AG08395 (cell line): ENCODE results near the gene TMEM184C.
A peak's percentile ranks its signal among the peaks of the same experiment; 100 is the strongest.

ENCODE experiments used
- DNase-seq: peaks from one replicate; pipeline ENCODE4 v3.0.0; 2012; ENCODE audit warnings: mixed read lengths, low spot score

The TMEM184C gene

GRCh38 chr4:147617173-147617840, at the start of gene TMEM184C:
TMEM184C (plus strand) TSS chr4:147617397; CDS start chr4:147617957, 560 bp downstream.
- peak; percentile 98 for DNase-seq

GRCh38 chr4:147570616-147571015, 46.6 kb upstream of the TMEM184C start:
- no peak for DNase-seq

GRCh38 chr4:147571036-147571770, 46.0 kb upstream of the TMEM184C start:
- DNase-seq = no peak

DNA sequence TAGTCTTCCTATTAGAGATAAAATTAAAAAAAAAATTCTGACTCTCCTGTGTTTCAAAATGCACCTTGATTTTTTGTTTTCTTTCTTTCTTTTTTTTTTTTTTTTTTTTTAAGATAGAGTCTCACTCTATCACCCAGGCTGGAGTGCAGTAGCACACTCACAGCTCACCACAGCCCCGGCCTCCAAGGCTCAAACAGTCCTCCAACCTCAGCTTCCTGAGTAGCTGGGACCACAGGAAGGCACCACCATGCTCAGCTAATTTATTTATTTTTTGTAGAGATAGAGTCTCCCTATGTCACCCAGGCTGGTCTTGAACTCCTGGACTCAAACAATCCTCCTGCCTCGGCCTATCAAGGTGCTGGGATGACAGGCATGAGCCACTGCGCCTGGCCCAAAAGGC, 41.1 kb upstream of the TMEM184C start:
- DNase-seq = no peak

- DNase-seq = peak; percentile 61
Observed at GRCh38 chr4:147578051-147578476, 39.1 kb upstream of the TMEM184C start.

DNA sequence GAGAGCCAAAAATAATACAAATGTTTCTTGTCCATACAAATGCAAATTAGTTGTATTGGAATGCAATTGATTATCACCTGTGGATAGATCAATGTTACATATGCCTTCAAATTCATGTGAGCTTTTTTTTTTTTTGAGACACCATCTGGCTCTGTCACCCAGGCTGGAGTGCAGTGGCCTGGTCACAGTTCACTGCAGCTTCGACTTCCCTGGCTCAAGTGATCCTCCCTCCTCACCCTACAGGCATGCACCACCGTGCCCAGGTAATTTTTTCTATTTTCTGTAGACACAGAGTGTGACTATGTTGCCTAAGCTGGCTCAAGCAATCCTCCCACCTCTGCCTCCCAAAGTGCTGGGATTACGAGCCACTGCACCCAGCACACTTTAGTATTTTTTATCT, 38.6 kb upstream of the TMEM184C start:
- DNase-seq = no peak

- DNase-seq = no peak
Observed at GRCh38 chr4:147580396-147580795, 36.8 kb upstream of the TMEM184C start.

DNA sequence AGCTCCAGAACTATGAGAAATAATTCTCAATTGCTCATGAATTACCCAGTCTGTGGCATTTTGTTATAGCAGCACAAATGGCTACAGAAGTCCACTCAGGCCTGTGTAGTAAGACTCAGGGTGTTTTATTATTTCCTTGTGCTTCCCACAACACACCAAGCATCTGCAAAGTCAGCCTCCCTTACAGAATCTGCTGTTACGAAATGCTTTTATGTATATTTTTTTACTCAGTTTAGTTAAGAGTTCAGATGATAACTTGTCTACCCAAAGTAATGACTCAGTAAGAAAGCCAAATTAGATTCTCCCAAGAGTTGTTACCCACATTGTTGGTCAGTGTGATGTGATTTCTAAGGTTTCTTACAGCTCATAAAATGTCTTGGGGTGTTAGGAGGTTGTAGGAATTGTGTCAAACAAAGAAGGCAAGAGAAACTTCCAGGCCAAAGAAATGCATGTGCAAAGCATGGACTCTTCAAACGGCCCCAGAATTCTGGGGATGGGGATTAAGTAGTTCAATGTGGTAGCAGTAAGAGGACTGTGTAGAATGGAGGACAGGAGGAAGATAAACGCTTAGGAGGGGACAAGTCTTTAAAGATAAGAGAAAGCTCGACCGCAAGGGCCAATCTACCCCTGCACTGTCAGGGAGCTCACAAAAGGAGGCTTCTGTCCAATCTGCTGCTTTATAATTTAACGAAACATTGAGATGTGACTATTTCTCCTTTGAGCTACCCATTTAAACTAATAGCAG, 35.4 kb upstream of the TMEM184C start:
- no peak for DNase-seq

DNA sequence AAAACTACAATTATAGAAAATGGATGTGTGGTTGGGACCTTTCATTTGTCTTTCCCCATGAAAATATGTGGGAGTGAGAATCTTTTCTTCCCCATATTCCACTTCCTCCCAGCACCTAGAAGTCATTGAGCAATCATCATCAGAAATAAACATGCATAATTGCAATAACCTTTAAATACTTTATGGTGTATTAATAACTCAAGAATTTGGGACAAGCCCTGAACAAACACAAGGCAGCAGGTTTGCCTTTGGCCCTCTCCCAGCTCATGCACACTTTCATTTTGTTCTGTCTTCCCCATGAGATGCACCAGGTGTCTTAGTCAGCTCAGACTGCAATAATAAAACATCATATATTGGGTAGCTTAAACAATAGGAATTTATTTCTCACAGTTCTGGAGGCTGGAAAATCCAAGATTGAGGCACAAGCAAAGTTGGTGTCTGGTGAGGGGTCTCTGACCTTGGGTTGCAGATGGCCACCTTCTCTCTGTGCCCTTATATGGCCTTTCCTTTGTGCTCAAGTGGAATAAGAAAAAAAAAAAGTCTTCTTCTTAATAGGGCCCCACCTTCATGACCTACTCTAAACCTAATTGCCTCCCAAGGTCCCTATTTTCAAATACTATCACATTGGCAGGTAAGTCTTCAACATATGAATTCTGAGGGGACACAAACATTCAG, 34.7 kb upstream of the TMEM184C start:
- DNase-seq = no peak

- DNase-seq = no peak
Observed at GRCh38 chr4:147583876-147584275, 33.3 kb upstream of the TMEM184C start.

DNA sequence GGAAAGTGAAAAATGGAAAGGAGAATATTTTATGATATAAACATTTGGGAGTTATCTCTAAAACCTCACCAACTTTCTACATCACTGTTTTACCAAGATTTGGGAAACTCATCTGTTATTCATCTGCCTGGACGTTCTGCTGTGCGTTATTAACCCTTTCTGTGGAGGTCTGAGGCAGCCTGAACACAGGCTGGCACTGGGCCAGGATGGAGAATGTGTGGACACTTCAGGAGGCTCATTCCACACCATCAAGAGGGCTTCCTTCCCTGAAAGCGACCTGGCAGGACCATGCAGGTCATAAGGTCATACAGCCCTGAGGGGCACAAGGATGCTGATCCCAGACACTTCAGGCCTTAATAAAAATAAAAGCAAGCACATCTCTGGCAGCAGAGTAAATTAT, 31.2 kb upstream of the TMEM184C start:
- no peak for DNase-seq

DNA sequence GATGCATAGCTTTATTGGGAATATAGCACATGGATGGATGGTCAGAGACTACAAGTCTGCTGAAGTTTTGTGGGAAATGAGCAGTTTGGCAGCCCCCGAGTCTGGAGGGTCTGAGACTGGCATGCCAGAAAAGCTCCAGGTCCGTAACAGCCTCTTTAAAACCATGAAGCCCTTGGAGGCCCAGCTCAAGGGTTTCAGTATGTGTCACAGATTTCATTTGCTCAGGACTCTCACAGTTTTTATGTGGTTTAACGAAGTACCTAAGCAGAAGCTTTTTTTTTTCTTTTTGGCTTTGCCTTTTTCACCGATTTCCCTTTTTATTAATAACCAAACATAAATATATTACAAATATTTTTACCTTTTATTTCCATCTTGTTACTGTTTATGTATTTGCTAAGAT, 30.6 kb upstream of the TMEM184C start:
- no peak for DNase-seq

GRCh38 chr4:147587041-147587440, 30.2 kb upstream of the TMEM184C start:
- no peak for DNase-seq

- DNase-seq = no peak
Observed at GRCh38 chr4:147589586-147589985, 27.6 kb upstream of the TMEM184C start.

- DNase-seq = peak; percentile 61
Observed at GRCh38 chr4:147590249-147590920, 26.8 kb upstream of the TMEM184C start.

GRCh38 chr4:147591106-147591505, 26.1 kb upstream of the TMEM184C start:
- DNase-seq = no peak

DNA sequence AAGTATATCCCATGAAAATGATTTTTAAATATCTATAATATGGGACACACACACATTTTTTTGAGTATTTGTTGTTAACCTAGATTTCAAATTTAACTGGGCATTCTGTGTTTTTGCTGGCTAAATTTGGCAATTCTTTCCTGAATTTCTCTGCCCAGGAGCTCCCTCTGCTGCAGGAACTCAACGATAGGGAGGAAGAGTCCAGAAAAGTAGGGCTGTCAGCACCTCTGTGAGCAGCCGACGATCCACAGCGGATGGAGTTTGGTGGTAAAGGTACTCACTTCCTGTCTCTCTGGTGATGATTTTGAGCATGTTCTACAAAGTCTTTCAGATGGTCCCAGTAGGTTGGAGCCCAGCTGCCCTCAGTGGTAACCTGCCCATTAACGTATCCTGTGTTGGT, 23.1 kb upstream of the TMEM184C start:
- no peak for DNase-seq

DNA sequence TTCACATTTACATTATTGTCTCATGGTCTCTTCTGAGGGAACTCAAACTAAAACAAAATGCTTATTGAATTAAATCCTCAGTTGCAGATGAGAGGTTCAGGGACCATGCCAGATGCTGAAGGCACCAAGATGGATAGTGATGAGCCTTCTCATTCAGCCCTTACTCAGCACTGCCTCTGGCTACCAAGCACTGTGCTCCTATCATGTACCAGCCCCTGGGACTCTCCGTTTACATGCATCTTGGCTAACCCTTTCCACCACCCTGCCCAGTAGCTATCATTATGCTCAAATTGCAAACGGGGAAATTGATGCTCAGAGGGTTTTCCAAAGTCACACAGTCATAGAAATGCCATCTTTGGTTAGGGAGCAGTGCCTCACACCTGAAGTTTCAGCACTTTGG, 22.6 kb upstream of the TMEM184C start:
- no peak for DNase-seq

DNA sequence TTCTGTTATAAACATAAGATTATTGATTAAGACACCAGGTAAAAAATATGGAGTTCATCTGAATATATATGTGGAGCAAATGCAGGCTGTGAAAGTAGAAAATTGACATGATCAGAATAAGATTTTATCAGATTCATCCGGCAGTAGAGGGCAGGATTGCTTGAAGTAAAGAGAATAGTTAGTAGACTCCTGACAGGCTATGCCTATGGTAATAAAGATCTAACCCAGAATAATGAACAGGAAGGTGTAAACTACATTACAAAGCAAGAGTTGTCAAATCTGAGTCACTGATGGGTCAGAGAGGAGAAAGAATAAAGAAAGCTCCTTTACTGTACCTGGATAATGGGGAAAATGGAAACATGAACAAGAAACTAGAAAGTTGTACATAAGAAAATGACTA, 20.8 kb upstream of the TMEM184C start:
- no peak for DNase-seq

DNA sequence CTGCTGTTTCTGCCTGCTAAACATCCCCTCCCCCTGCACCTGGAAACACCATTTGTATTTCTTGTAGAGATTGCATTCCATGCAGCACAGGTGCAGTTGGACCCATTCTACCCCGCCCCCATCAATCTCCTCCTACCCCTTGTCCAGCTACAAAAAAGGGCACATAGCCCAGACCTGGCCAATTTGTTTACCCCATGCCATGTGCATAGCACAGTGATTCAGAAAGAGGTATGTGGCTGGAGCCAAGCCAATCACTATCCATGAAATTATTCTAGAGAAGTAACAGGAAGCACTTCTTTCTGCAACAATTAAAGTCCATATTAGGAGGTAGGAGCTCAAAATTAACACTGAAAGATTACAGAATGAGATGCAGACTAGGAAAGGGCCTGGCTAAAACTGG, 20.2 kb upstream of the TMEM184C start:
- DNase-seq = peak; percentile 81

DNA sequence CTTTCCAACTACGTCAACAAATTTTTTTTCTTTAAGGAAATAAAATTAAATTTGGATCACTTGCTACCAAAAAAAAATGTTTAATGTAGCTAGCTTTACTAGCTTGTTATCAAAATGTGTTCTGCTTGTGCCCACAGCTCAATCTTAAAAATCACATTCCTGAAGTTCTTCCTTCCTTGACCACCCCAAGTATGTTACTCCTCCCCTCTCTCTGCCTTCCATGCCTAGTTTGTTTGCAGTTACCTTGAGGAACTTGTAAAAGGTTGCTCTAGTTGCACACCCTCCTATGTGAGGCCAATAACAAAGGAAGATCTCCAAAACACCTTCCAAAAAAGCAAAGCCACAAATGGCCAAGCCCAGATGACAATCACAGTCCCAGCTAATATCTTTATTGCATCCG, 19.6 kb upstream of the TMEM184C start:
- DNase-seq = no peak

- DNase-seq = no peak
Observed at GRCh38 chr4:147599206-147599605, 18.0 kb upstream of the TMEM184C start.
